ENCODE measurements around the gene FSIP1.

FSIP1 gene

GRCh38 chr15:39582977-39583595 is 199.6 kb downstream of the FSIP1 start:
- H3K4me3 ChIP-seq (replicated peaks; ENCODE audit: low read depth, low read length), result no peak overlapping the region
- H3K27me3 ChIP-seq (replicated peaks; ENCODE audit: control insufficient read depth, insufficient read depth, low read length), result peaks cover 4% of the 10 kb centered on the region
- H3K36me3 ChIP-seq (ENCODE audit: control insufficient read depth, insufficient read depth, low read length), result no peaks in the 10 kb centered on the region
- peak; percentile 47 for TF ChIP-seq CTCF (IDR thresholded peaks at IDR 0.05; ENCODE audit: insufficient read depth, low read length, poor library complexity, severe bottlenecking)
- no peak for DNase-seq (ENCODE audit: extremely low read depth, insufficient read length)

GRCh38 chr15:39582286-39582976 is 200.2 kb downstream of the FSIP1 start:
- Histone ChIP-seq H3K36me3 (ENCODE audit: control insufficient read depth, insufficient read depth, low read length) (no peaks in the 10 kb centered on the region), H3K4me3 (replicated peaks; ENCODE audit: low read depth, low read length) (no peak overlapping the region), H3K27me3 (replicated peaks; ENCODE audit: control insufficient read depth, insufficient read depth, low read length) (peaks cover 4% of the 10 kb centered on the region)
- DNase-seq (ENCODE audit: extremely low read depth, insufficient read length), result no peak
- TF ChIP-seq CTCF (IDR thresholded peaks at IDR 0.05; ENCODE audit: insufficient read depth, low read length, poor library complexity, severe bottlenecking), result no peak

DNA sequence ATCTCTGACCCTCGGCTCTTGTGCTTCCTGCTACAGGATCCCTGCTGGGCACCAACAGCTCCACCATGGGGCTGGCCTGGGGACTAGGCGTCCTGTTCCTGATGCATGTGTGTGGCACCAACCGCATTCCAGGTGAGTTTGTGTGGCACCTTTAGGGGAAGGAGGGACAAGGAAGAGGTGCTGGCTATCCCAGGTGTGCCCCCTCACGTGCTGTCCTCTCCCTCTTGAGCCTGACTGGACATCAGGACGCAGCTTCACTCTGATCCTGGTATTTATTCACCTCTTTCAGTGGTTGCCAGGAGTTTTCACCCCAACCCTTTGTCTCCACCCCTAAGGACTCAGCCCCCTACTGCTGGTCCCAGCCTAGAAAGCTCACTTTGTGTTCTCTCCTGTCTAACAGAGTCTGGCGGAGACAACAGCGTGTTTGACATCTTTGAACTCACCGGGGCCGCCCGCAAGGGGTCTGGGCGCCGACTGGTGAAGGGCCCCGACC is 200.8 kb downstream of the FSIP1 start:
- peaks cover 4% of the 10 kb centered on the region for H3K27me3 ChIP-seq (replicated peaks; ENCODE audit: control insufficient read depth, insufficient read depth, low read length)
- H3K36me3 ChIP-seq (ENCODE audit: control insufficient read depth, insufficient read depth, low read length), result no peaks in the 10 kb centered on the region
- DNase-seq (ENCODE audit: extremely low read depth, insufficient read length), result no peak
- no peak overlapping the region for H3K4me3 ChIP-seq (replicated peaks; ENCODE audit: low read depth, low read length)
- no peak for TF ChIP-seq CTCF (IDR thresholded peaks at IDR 0.05; ENCODE audit: insufficient read depth, low read length, poor library complexity, severe bottlenecking)

GRCh38 chr15:39581242-39581792 is 201.3 kb downstream of the FSIP1 start:
- peaks cover 4% of the 10 kb centered on the region for H3K27me3 ChIP-seq (replicated peaks; ENCODE audit: control insufficient read depth, insufficient read depth, low read length)
- TF ChIP-seq CTCF (IDR thresholded peaks at IDR 0.05; ENCODE audit: insufficient read depth, low read length, poor library complexity, severe bottlenecking), result no peak
- DNase-seq (ENCODE audit: extremely low read depth, insufficient read length), result no peak
- no peaks in the 10 kb centered on the region for H3K36me3 ChIP-seq (ENCODE audit: control insufficient read depth, insufficient read depth, low read length)
- H3K4me3 ChIP-seq (replicated peaks; ENCODE audit: low read depth, low read length), result no peak overlapping the region

DNA sequence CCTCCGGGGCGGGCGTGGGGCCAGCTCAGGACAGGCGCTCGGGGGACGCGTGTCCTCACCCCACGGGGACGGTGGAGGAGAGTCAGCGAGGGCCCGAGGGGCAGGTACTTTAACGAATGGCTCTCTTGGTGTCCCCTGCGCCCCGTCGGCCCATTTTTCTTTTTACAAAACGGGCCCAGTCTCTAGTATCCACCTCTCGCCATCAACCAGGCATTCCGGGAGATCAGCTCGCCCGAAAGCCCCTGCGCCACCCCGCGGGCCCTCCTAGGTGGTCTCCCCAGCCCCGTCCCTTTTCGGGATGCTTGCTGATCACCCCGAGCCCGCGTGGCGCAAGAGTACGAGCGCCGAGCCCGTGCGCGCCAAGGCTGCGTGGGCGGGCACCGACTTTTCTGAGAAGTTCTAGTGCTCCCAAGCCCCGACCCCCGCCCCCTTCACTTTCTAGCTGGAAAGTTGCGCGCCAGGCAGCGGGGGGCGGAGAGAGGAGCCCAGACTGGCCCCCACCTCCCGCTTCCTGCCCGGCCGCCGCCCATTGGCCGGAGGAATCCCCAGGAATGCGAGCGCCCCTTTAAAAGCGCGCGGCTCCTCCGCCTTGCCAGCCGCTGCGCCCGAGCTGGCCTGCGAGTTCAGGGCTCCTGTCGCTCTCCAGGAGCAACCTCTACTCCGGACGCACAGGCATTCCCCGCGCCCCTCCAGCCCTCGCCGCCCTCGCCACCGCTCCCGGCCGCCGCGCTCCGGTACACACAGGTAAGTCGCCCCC is 202.0 kb downstream of the FSIP1 start, which contains the start of gene THBS1:
TSS of gene THBS1 (plus strand) at position 595 of the 757 bp plus-strand sequence. CDS start 779 bp downstream, outside the sequence.
- DNase-seq (ENCODE audit: extremely low read depth, insufficient read length), result peak; percentile 24
- Histone ChIP-seq H3K4me3 (replicated peaks; ENCODE audit: low read depth, low read length) (peak within 1 kb of the TSS; percentile 35), H3K36me3 (ENCODE audit: control insufficient read depth, insufficient read depth, low read length) (no peaks in the 10 kb centered on the region), H3K27me3 (replicated peaks; ENCODE audit: control insufficient read depth, insufficient read depth, low read length) (peaks cover 4% of the 10 kb centered on the region)
- no peak for TF ChIP-seq CTCF (IDR thresholded peaks at IDR 0.05; ENCODE audit: insufficient read depth, low read length, poor library complexity, severe bottlenecking)

Data from GM06990 (cell line).